Naive thymus-derived CD8-positive, alpha-beta T cell (primary cell): ENCODE measurements around the gene AP3D1. TPM values are rescaled to one million over a fixed set of nuclear protein-coding genes. Genes with fewer than 3 reads are reported as not detected.

Experiments
- ATAC-seq, 2 donors: fragments of 150-1000 bp; cut with Tn5 transposase in 1 of 2; sonication (Bioruptor Pico), chemical (Tn5 transposase) in 1 of 2; 1 replicate in 1 of 2; 2 replicates in 1 of 2; pipeline ENCODE4 v1.10.0; 2021; ENCODE audit warnings: mild to moderate bottlenecking in 2 of 2, moderate library complexity in 2 of 2
- POLR2A ChIA-PET: fragments of 350-600 bp; sonication (Branson Sonifier 250); formaldehyde crosslinking; loops from one replicate; lab custom pipeline; 2021; ENCODE audit warnings: antibody characterized with exemption; lab: Charles Lee
- DNase-seq, 10 donors: peaks; one replicate each; pipeline versions ENCODE4 v3.0.0 to v3.0.0-alpha.2; 2020 to 2022
- H3K27ac Mint-ChIP-seq, 10 donors: one replicate each; pipeline ENCODE4 v1.8.0; 2020 to 2022; ENCODE audit warnings: mild to moderate bottlenecking in 10 of 10, mixed read lengths in 10 of 10, moderate library complexity in 4 of 10, inconsistent platforms in 1 of 10
- H3K27me3 Mint-ChIP-seq, 5 donors: one replicate each; pipeline ENCODE4 v1.8.0; 2021 to 2022; ENCODE audit warnings: mixed read lengths in 5 of 5
- H3K36me3 Mint-ChIP-seq, 3 donors: one replicate each; pipeline ENCODE4 v1.8.0; 2020 to 2022; ENCODE audit warnings: mixed read lengths in 3 of 3, mild to moderate bottlenecking in 2 of 3, inconsistent platforms in 1 of 3
- H3K4me1 Mint-ChIP-seq, 4 donors: one replicate each; pipeline ENCODE4 v1.8.0; 2021 to 2022; ENCODE audit warnings: mixed read lengths in 4 of 4
- H3K4me3 Mint-ChIP-seq, 10 donors: one replicate each; pipeline ENCODE4 v1.8.0; 2020 to 2022; ENCODE audit warnings: mild to moderate bottlenecking in 10 of 10, mixed read lengths in 10 of 10, moderate library complexity in 6 of 10, inconsistent platforms in 1 of 10
- H3K9me3 Mint-ChIP-seq, 9 donors: one replicate each; pipeline ENCODE4 v1.8.0; 2020 to 2022; ENCODE audit warnings: mixed read lengths in 9 of 9, mild to moderate bottlenecking in 3 of 9, inconsistent platforms in 1 of 9, moderate library complexity in 1 of 9
- polyA plus RNA-seq, 3 donors: library from polyadenylated mRNA; unstranded; fragments of 300-500 nt; fragmentation: Illumina TruSeq; gene quantifications; one replicate each; pipeline ENCODE4 v1.2.3, GENCODE V29; 2021
- total RNA-seq, 8 experiments: library from RNA in 2 of 8; stranded (reverse) in 2 of 8; gene quantifications; one replicate each; pipeline ENCODE4 v1.2.3 and lab custom pipeline; 2021 to 2026

The AP3D1 gene
- total and polyA plus RNA-seq, 5 experiments from 2014 or later, result 12.8 to 83.2 (median 45.0) TPM

DNA sequence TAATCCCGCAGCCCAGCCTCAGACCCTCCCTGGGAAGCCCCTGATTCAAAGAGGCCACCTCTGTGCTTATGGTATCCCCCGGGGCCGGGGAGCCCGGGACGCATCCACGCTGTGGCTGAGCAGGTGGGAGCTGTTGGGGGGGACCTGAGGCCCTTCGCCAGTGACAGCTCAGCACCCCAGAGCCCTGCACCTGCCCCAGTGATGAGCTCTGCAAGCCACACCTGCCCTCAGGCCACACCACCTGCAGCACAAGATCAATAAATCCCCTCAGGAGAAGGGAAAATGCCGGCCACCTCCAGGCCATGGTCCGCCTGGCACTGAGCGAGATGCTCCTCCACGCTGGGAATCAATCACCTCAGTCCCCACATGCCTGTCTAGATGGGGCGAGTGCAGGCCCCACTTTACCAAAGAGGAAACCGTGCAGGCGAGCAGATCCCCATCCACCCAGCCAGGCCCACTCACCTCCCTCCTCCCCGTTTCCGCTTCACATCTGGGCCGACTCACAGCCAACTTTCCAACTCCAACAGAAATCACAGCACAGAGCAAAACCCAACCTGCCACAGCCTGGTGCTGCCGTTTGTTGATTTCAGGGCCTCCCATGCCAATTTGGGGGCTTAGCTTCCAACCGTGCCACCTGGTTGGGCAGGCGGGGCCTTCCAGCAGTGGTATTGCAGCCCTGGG, 68.1 kb downstream of the AP3D1 start:
- POLR2A ChIA-PET, result interaction anchor here (0.6 to 9.0 kb wide), 18 partner anchors 8 to 495 kb away, joined by 3 to 173 read pairs (median 6); partner anchors contain the start of genes IZUMO4, MKNK2 and MOB3A
- Mint-ChIP-seq H3K27me3 (peaks cover 0 to 2% (median 0%) of the 10 kb centered on the region in 5 donors), H3K4me1 (peaks cover 37 to 83% (median 75%) of the 10 kb centered on the region in 4 donors), H3K4me3 (peak overlapping the region; percentile 94 to 100 (median 98)), H3K36me3 (peaks cover 5 to 37% (median 9%) of the 10 kb centered on the region in 3 donors), H3K27ac (peak overlapping the region; percentile 94 to 100 (median 99)), H3K9me3 (peaks cover 0 to 4% (median 0%) of the 10 kb centered on the region in 9 donors)
- DNase-seq (peak; percentile 45 to 87 (median 68)), ATAC-seq (peak; percentile 35 to 39)

GRCh38 chr19:2081873-2082810, 69.2 kb downstream of the AP3D1 start:
- H3K36me3 Mint-ChIP-seq, result peaks cover 5 to 49% (median 9%) of the 10 kb centered on the region in 3 donors
- peaks cover 0 to 2% (median 0%) of the 10 kb centered on the region in 5 donors for H3K27me3 Mint-ChIP-seq
- H3K9me3 Mint-ChIP-seq, result peaks cover 0 to 4% (median 0%) of the 10 kb centered on the region in 9 donors
- peak overlapping the region; percentile 94 to 100 (median 98) for H3K4me3 Mint-ChIP-seq
- peaks cover 28 to 72% (median 67%) of the 10 kb centered on the region in 4 donors for H3K4me1 Mint-ChIP-seq
- peak; percentile 10 to 33 for ATAC-seq
- POLR2A ChIA-PET, result interaction anchor here (0.7 to 9.0 kb wide), 10 partner anchors 12 to 188 kb away, joined by 3 to 173 read pairs (median 19); partner anchors contain the start of genes IZUMO4, MKNK2 and MOB3A
- peak in 7 of 10 donors; percentile 31 to 72 (median 58) for DNase-seq
- H3K27ac Mint-ChIP-seq, result peak overlapping the region; percentile 94 to 100 (median 99)

- Mint-ChIP-seq H3K4me3 (peak overlapping the region; percentile 75 to 100 (median 98)), H3K9me3 (peaks cover 0 to 4% (median 0%) of the 10 kb centered on the region in 9 donors), H3K27me3 (peaks cover 0 to 2% (median 0%) of the 10 kb centered on the region in 5 donors), H3K27ac (peak overlapping the region; percentile 94 to 100 (median 99)), H3K4me1 (peaks cover 24 to 62% (median 55%) of the 10 kb centered on the region in 4 donors), H3K36me3 (peaks cover 5 to 66% (median 11%) of the 10 kb centered on the region in 3 donors)
- DNase-seq, result peak in 1 of 10 donors; percentile 63
- POLR2A ChIA-PET, result interaction anchor here (0.7 to 9.0 kb wide), 8 partner anchors 9 to 215 kb away, joined by 3 to 130 read pairs (median 4); partner anchors contain the start of genes MKNK2 and MOB3A
- no peak for ATAC-seq
Measured at GRCh38 chr19:2080336-2080988, 70.9 kb downstream of the AP3D1 start.

DNA sequence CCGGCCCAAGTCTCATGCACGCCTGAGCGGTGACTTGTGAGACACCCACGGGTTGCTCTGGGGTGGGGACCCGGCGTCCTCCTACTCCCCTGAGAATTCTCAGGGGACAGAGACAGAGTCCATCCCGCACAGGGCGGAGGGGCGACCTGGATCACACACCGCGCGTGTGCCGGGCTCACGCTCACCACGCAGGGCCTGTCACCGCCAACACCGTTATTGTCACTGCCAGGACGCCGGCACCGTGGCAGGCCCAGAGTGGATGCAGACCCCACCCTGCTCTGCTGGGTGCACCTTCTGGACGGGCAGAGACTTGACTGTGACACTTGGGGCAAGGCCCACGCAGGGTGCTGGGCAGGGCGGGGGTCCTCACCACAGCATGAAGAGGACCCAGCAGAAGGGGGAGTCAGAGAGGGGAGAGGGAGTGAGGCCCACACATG, 71.5 kb downstream of the AP3D1 start:
- peak in 1 of 10 donors; percentile 63 for DNase-seq
- POLR2A ChIA-PET, result interaction anchor here (0.7 to 9.0 kb wide), 5 partner anchors 12 to 179 kb away, joined by 3 to 130 read pairs (median 6); partner anchors contain the start of genes MKNK2 and MOB3A
- H3K27me3 Mint-ChIP-seq, result no peaks in the 10 kb centered on the region
- no peaks in the 10 kb centered on the region for H3K9me3 Mint-ChIP-seq
- peaks cover 20 to 60% (median 52%) of the 10 kb centered on the region in 4 donors for H3K4me1 Mint-ChIP-seq
- peaks cover 0 to 68% (median 7%) of the 10 kb centered on the region in 3 donors for H3K36me3 Mint-ChIP-seq
- peak overlapping the region; percentile 94 to 100 (median 99) for H3K27ac Mint-ChIP-seq
- peak overlapping the region; percentile 75 to 100 (median 98) for H3K4me3 Mint-ChIP-seq
- no peak for ATAC-seq

- DNase-seq, result no peak
- H3K36me3 Mint-ChIP-seq, result peaks cover 0 to 74% (median 7%) of the 10 kb centered on the region in 3 donors
- H3K4me3 Mint-ChIP-seq, result peak overlapping the region; percentile 75 to 100 (median 98)
- POLR2A ChIA-PET, result interaction anchor here (1.1 to 9.0 kb wide), 4 partner anchors 10 to 60 kb away, joined by 5 to 130 read pairs (median 10); partner anchors contain the start of gene MKNK2
- H3K27me3 Mint-ChIP-seq, result no peaks in the 10 kb centered on the region
- peak overlapping the region; percentile 94 to 100 (median 99) for H3K27ac Mint-ChIP-seq
- H3K4me1 Mint-ChIP-seq, result peaks cover 20 to 63% (median 56%) of the 10 kb centered on the region in 4 donors
- ATAC-seq, result no peak
- H3K9me3 Mint-ChIP-seq, result no peaks in the 10 kb centered on the region
Measured at GRCh38 chr19:2079076-2079864, 72.1 kb downstream of the AP3D1 start.

- DNase-seq, result no peak
- H3K36me3 Mint-ChIP-seq, result peaks cover 0 to 83% (median 5%) of the 10 kb centered on the region in 3 donors
- H3K4me1 Mint-ChIP-seq, result peaks cover 16 to 63% (median 54%) of the 10 kb centered on the region in 4 donors
- no peaks in the 10 kb centered on the region for H3K27me3 Mint-ChIP-seq
- no peaks in the 10 kb centered on the region for H3K9me3 Mint-ChIP-seq
- POLR2A ChIA-PET, result interaction anchor here (0.8 to 3.0 kb wide), 4 partner anchors 11 to 184 kb away, joined by 3 to 15 read pairs (median 4); no protein-coding TSS in a partner anchor
- ATAC-seq, result no peak
- H3K4me3 Mint-ChIP-seq, result peak overlapping the region in 4 of 10 donors; percentile 18 to 65 (median 40)
- H3K27ac Mint-ChIP-seq, result peak overlapping the region; percentile 63 to 100 (median 97)
Measured at GRCh38 chr19:2077833-2078619, 73.3 kb downstream of the AP3D1 start.

GRCh38 chr19:2077398-2077797, 74.0 kb downstream of the AP3D1 start:
- peak overlapping the region in 6 of 10 donors; percentile 47 to 99 (median 62) for H3K27ac Mint-ChIP-seq
- H3K4me3 Mint-ChIP-seq, result no peak overlapping the region
- H3K9me3 Mint-ChIP-seq, result no peaks in the 10 kb centered on the region
- peaks cover 0 to 89% (median 9%) of the 10 kb centered on the region in 3 donors for H3K36me3 Mint-ChIP-seq
- H3K27me3 Mint-ChIP-seq, result no peaks in the 10 kb centered on the region
- peaks cover 15 to 62% (median 51%) of the 10 kb centered on the region in 4 donors for H3K4me1 Mint-ChIP-seq
- DNase-seq (no peak), ATAC-seq (no peak)
- POLR2A ChIA-PET, result interaction anchor here (0.8 to 3.0 kb wide), 4 partner anchors 12 to 183 kb away, joined by 3 to 15 read pairs (median 4); no protein-coding TSS in a partner anchor

DNA sequence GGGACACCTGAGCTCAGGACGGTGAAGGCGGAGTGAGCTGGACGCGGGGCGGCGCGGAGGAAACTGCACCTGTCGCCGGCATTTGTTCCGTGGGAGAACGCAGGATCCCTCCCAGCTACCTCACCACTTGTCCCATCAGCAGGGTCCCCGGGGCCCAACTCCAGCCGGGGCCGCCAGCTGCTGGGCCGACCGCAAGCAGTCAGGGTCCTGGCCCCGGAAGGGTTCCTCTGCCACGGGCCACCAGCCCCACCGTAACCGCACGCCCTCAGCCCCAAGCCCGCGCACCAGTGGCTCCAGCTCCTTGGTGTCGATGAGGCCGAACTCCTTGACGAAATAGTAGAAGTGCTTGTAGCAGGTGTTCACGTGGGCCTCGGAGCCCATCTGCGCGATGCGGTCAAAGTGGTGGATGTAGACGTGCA, 74.8 kb downstream of the AP3D1 start:
- Mint-ChIP-seq H3K4me3 (no peak overlapping the region), H3K9me3 (no peaks in the 10 kb centered on the region), H3K36me3 (peaks cover 0 to 96% (median 15%) of the 10 kb centered on the region in 3 donors), H3K27ac (peak overlapping the region in 4 of 10 donors; percentile 49 to 85 (median 65)), H3K4me1 (peaks cover 15 to 56% (median 45%) of the 10 kb centered on the region in 4 donors), H3K27me3 (no peaks in the 10 kb centered on the region)
- POLR2A ChIA-PET, result interaction anchor here (0.7 to 3.0 kb wide), 5 partner anchors 9 to 147 kb away, joined by 3 to 15 read pairs (median 6); no protein-coding TSS in a partner anchor
- ATAC-seq, result no peak
- DNase-seq, result no peak

DNA sequence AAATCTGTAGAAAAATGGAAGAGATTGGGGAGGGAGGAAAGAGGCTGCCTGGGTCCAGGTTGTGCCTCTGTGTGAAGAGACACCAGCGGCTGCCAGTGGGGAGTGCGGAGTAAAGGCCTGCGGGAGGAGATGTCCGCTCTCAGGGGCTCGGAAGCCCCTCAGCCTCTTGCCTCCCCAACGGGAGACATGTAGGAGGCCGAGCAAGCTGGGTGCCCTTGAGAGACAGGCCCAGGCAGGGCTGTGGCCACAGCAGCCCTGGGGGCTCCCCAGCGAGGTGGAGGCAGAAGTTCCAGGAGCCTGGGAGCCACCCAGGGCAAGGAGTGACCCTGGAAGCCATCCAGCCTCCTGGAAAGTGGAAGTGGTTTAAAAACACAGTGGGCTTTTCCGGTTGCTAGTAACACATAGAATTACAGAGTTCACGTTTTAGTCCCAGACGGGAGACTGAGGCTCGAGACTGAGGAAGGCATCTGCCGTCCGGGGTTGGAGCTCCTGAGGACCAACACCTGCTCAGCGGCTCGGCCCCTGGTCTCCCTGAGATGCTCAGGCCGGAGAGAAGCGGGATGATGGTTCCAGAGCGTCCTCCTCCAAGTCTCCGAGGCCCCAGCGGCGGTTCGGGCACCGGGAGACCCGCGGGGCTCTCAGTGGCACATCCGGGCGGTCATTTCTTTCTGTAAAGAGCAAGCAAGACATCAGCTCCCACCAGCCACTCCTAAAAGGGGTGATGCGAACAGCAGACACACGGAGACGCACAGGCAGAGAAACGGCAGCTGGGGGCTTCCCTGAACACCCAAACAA, 78.4 kb downstream of the AP3D1 start:
- ATAC-seq (no peak), DNase-seq (no peak)
- Mint-ChIP-seq H3K27me3 (no peaks in the 10 kb centered on the region), H3K9me3 (no peaks in the 10 kb centered on the region), H3K36me3 (peaks cover 0 to 76% (median 16%) of the 10 kb centered on the region in 3 donors), H3K4me3 (peak overlapping the region in 2 of 10 donors; percentile 2 to 34), H3K27ac (peak overlapping the region; percentile 47 to 88 (median 80)), H3K4me1 (peaks cover 10 to 41% (median 32%) of the 10 kb centered on the region in 4 donors)
- POLR2A ChIA-PET, result interaction anchor here (0.7 to 7.0 kb wide), 5 partner anchors 11 to 550 kb away, joined by 3 to 73 read pairs (median 3); no protein-coding TSS in a partner anchor
